HepG2 (cell line): Measurements from ENCODE around the gene ZSWIM8. TPM values are rescaled to one million over a fixed set of nuclear protein-coding genes. Genes with fewer than 3 reads are reported as not detected.

ENCODE experiments used
- ADNP ChIP-seq: sonication (generic); formaldehyde crosslinking; IDR thresholded peaks from 2 replicates; pipeline ENCODE4 v1.4.0; 2020; ENCODE audit warnings: missing genetic modification reagents
- ARID3A ChIP-seq: IDR thresholded peaks from 2 replicates; pipeline ENCODE4 v1.6.1; 2012; ENCODE audit warnings: low read depth, low read length, improper control_type of control experiment
- ATF2 ChIP-seq: sonication (generic); formaldehyde crosslinking; IDR thresholded peaks from 2 replicates; pipeline ENCODE4 v1.4.0; 2020; ENCODE audit warnings: missing genetic modification reagents
- FOSL1 ChIP-seq: sonication (generic); formaldehyde crosslinking; IDR thresholded peaks from 2 replicates; pipeline ENCODE4 v1.9.0; 2021; ENCODE audit warnings: missing genetic modification reagents, borderline replicate concordance
- GABPB1 ChIP-seq: IDR thresholded peaks from 2 replicates; pipeline ENCODE4 v1.6.1; 2016; ENCODE audit warnings: mild to moderate bottlenecking, missing genetic modification reagents, moderate library complexity, missing compliant biosample characterization
- KLF16 ChIP-seq, 2 experiments: sonication (generic) in 1 of 2; formaldehyde crosslinking in 1 of 2; IDR thresholded peaks; 2 replicates each; pipeline versions ENCODE4 v1.6.1 to v1.8.0; 2016 to 2023; ENCODE audit warnings: missing genetic modification reagents in 2 of 2, missing compliant biosample characterization in 1 of 2
- NFATC3 ChIP-seq: sonication (generic); formaldehyde crosslinking; IDR thresholded peaks from 2 replicates; pipeline ENCODE4 v1.5.1; 2020; ENCODE audit warnings: mild to moderate bottlenecking, missing genetic modification reagents
- RXRA ChIP-seq: sonication (generic); formaldehyde crosslinking; IDR thresholded peaks from 2 replicates; pipeline ENCODE4 v1.5.1; 2020; ENCODE audit warnings: missing genetic modification reagents
- TCF7 ChIP-seq: sonication (generic); IDR thresholded peaks from 2 replicates; pipeline ENCODE4 v1.6.1; 2016; ENCODE audit warnings: antibody characterized with exemption, low read depth
- TMF1 ChIP-seq: sonication (generic); formaldehyde crosslinking; IDR thresholded peaks from 2 replicates; pipeline ENCODE4 v1.8.1; 2022; ENCODE audit warnings: low read depth, missing genetic modification reagents
- ZBTB33 ChIP-seq: sonication (generic); formaldehyde crosslinking; IDR thresholded peaks from 2 replicates; pipeline ENCODE4 v1.4.0; 2020; ENCODE audit warnings: missing genetic modification reagents
- ZBTB43 ChIP-seq: sonication (generic); formaldehyde crosslinking; conservative IDR thresholded peaks from 2 replicates; pipeline ENCODE4 v1.4.0; 2020; ENCODE audit warnings: missing genetic modification reagents
- ZFP36 ChIP-seq: fragments of 150-350 bp; IDR thresholded peaks from 2 replicates; pipeline ENCODE4 v1.6.1; 2018; ENCODE audit warnings: borderline replicate concordance, low read length, low read depth; ENCODE audit not compliant: partially characterized antibody
- ZNF260 ChIP-seq: sonication (generic); formaldehyde crosslinking; IDR thresholded peaks from 2 replicates; pipeline ENCODE4 v1.4.0; 2020; ENCODE audit warnings: missing genetic modification reagents, low read depth, mild to moderate bottlenecking, borderline replicate concordance
- ZNF430 ChIP-seq: sonication (generic); formaldehyde crosslinking; IDR thresholded peaks from 2 replicates; pipeline ENCODE4 v1.9.0; 2021; ENCODE audit warnings: mild to moderate bottlenecking, missing genetic modification reagents
- ZNF7 ChIP-seq: IDR thresholded peaks from 2 replicates; pipeline ENCODE4 v1.6.1; 2016; ENCODE audit warnings: missing biosample characterization, missing genetic modification reagents
- ZNF772 ChIP-seq: sonication (generic); formaldehyde crosslinking; IDR thresholded peaks from 2 replicates; pipeline ENCODE4 v1.5.0; 2020; ENCODE audit warnings: mild to moderate bottlenecking, missing genetic modification reagents
- ZNF777 ChIP-seq: sonication (generic); formaldehyde crosslinking; IDR thresholded peaks from 2 replicates; pipeline ENCODE4 v1.4.0; 2020; ENCODE audit warnings: missing genetic modification reagents
- ZNF788 ChIP-seq: sonication (generic); formaldehyde crosslinking; IDR thresholded peaks from 2 replicates; pipeline ENCODE4 v1.5.0; 2020; ENCODE audit warnings: mild to moderate bottlenecking, missing genetic modification reagents, borderline replicate concordance
- polyA plus RNA-seq, 8 experiments: library from polyadenylated mRNA; depleted of rRNA in 3 of 8; stranded (reverse) in 7 of 8; unstranded in 1 of 8; fragments of >200 nt; fragmentation: Illumina TruSeq in 4 of 8; extraction: Trizol in 4 of 8; gene quantifications; 2 replicates each; pipeline versions ENCODE4 v1.2.1 to v1.2.3, GENCODE V29; 2011 to 2016; ENCODE audit warnings: low read depth in 4 of 8, missing spikeins in 1 of 8, mixed read lengths in 1 of 8; ENCODE audit not compliant: insufficient read depth in 1 of 8
- total RNA-seq, 5 experiments: library from RNA; depleted of rRNA; stranded (reverse); fragments of >200 nt; fragmentation: Illumina TruSeq; extraction: Trizol; gene quantifications; 2 replicates each; pipeline ENCODE4 v1.2.3, GENCODE V29; 2016; ENCODE audit warnings: low read depth in 1 of 5

ZSWIM8 gene
- total and polyA plus RNA-seq, 2 of the 13 experiments (the other 11 are each of a cell fraction or from before 2014, with no cell fraction given): 39.9 to 98.2 TPM

GRCh38 chr10:73743905-73744663, 41.3 kb upstream of the ZSWIM8 start, which contains the start of gene SEC24C (continued):
- TF ChIP-seq RXRA (CRISPR knock-in tag) (peak; percentile 35; the same call in 1 of the 2 replicates), ZBTB33 (no peak), ATF2 (CRISPR knock-in tag) (peak; percentile 34; the same call in 1 of the 2 replicates), ZNF777 (CRISPR knock-in tag) (no peak), KLF16 (CRISPR knock-in tag; IDR thresholded peaks at IDR 0.05) (no peak; a peak in 1 of 4 replicates), ZNF7 (CRISPR knock-in tag) (no peak), NFATC3 (CRISPR knock-in tag) (no peak), TCF7 (no peak), ZBTB43 (CRISPR knock-in tag) (no peak), ZFP36 (no peak), ZNF260 (CRISPR knock-in tag) (no peak), ADNP (CRISPR knock-in tag) (no peak), ZNF788 (CRISPR knock-in tag) (peak; percentile 24; the same call in 1 of the 2 replicates), ZNF430 (CRISPR knock-in tag) (peak; percentile 70; the same call in 1 of the 2 replicates), FOSL1 (no peak), TMF1 (CRISPR knock-in tag) (no peak), ARID3A (no peak), ZNF772 (CRISPR knock-in tag) (no peak), GABPB1 (CRISPR knock-in tag) (peak; percentile 98)
